Measurements from ENCODE around the gene FYB1. TPM values are rescaled to one million over a fixed set of nuclear protein-coding genes. Genes with fewer than 3 reads are reported as not detected.

FYB1 gene
- total RNA-seq, 2 experiments from 2014 or later, result 0.16 TPM; not detected in 1

GRCh38 chr5:39260095-39260494 is 40.7 kb upstream of the FYB1 start:
- ChIA-PET POLR2A (no interaction called here), CTCF (ENCODE audit: unreplicated experiment) (no interaction called here)
- Histone ChIP-seq H3K4me1 (ENCODE audit: insufficient read depth, low read length, poor library complexity, severe bottlenecking) (no peaks in the 10 kb centered on the region), H3K9me2 (ENCODE audit: insufficient read depth, low read length) (no peaks in the 10 kb centered on the region), H3K27ac (ENCODE audit: low read depth, low read length, poor library complexity, severe bottlenecking) (no peak overlapping the region), H3K79me2 (ENCODE audit: insufficient read depth, low read depth, low read length) (no peaks in the 10 kb centered on the region), H4K20me1 (ENCODE audit: insufficient read depth, low read length) (no peaks in the 10 kb centered on the region), H3K9me3 (ENCODE audit: low read length) (no peaks in the 10 kb centered on the region), H2AFZ (ENCODE audit: low read length) (no peak overlapping the region), H3K36me3 (ENCODE audit: insufficient read depth, low read length) (no peaks in the 10 kb centered on the region), H3K4me3 (ENCODE audit: low read depth, low read length, poor library complexity, severe bottlenecking) (no peak overlapping the region), H3K4me2 (ENCODE audit: low read length) (no peak overlapping the region)
- no peak for DNase-seq (ENCODE audit: low spot score)
- TF ChIP-seq CTCF (conservative IDR thresholded peaks at IDR 0.05; ENCODE audit: low read length) (no peak), EZH2phosphoT487 (IDR thresholded peaks at IDR 0.05; ENCODE audit: borderline replicate concordance, low read depth, low read length) (no peak)
- BruUV-seq (replicated peaks), result no TSS peak
- intact Hi-C loops (cut with micrococcal nuclease; ENCODE audit: unreplicated experiment), result no loop called here

- Histone ChIP-seq H3K9me2 (ENCODE audit: insufficient read depth, low read length) (no peaks in the 10 kb centered on the region), H3K4me3 (ENCODE audit: low read depth, low read length, poor library complexity, severe bottlenecking) (no peak overlapping the region), H3K36me3 (ENCODE audit: insufficient read depth, low read length) (no peaks in the 10 kb centered on the region), H3K9me3 (ENCODE audit: low read length) (no peaks in the 10 kb centered on the region), H3K4me1 (ENCODE audit: insufficient read depth, low read length, poor library complexity, severe bottlenecking) (no peaks in the 10 kb centered on the region), H3K79me2 (ENCODE audit: insufficient read depth, low read depth, low read length) (no peaks in the 10 kb centered on the region), H2AFZ (ENCODE audit: low read length) (no peak overlapping the region), H3K27ac (ENCODE audit: low read depth, low read length, poor library complexity, severe bottlenecking) (no peak overlapping the region), H4K20me1 (ENCODE audit: insufficient read depth, low read length) (no peaks in the 10 kb centered on the region), H3K4me2 (ENCODE audit: low read length) (no peak overlapping the region)
- no TSS peak for BruUV-seq (replicated peaks)
- intact Hi-C loops (cut with micrococcal nuclease; ENCODE audit: unreplicated experiment), result no loop called here
- DNase-seq (ENCODE audit: low spot score), result no peak
- ChIA-PET CTCF (ENCODE audit: unreplicated experiment) (no interaction called here), POLR2A (no interaction called here)
- no peak for TF ChIP-seq EZH2phosphoT487 (IDR thresholded peaks at IDR 0.05; ENCODE audit: borderline replicate concordance, low read depth, low read length)
- no peak for TF ChIP-seq CTCF (conservative IDR thresholded peaks at IDR 0.05; ENCODE audit: low read length)
Observed at GRCh38 chr5:39257554-39257953, 38.2 kb upstream of the FYB1 start.

GRCh38 chr5:39256477-39257235 is 37.3 kb upstream of the FYB1 start:
- no peaks in the 10 kb centered on the region for H3K36me3 ChIP-seq (ENCODE audit: insufficient read depth, low read length)
- no peaks in the 10 kb centered on the region for H4K20me1 ChIP-seq (ENCODE audit: insufficient read depth, low read length)
- no peaks in the 10 kb centered on the region for H3K9me3 ChIP-seq (ENCODE audit: low read length)
- no peak overlapping the region for H3K4me3 ChIP-seq (ENCODE audit: low read depth, low read length, poor library complexity, severe bottlenecking)
- no TSS peak for BruUV-seq (replicated peaks)
- ChIA-PET CTCF (ENCODE audit: unreplicated experiment) (no interaction called here), POLR2A (interaction anchor here (0.7 kb wide), 1 partner anchor 268 kb away, joined by 3 read pairs; no protein-coding TSS in a partner anchor)
- H2AFZ ChIP-seq (ENCODE audit: low read length), result no peak overlapping the region
- DNase-seq (ENCODE audit: low spot score), result no peak
- TF ChIP-seq CTCF (conservative IDR thresholded peaks at IDR 0.05; ENCODE audit: low read length), result no peak
- H3K4me1 ChIP-seq (ENCODE audit: insufficient read depth, low read length, poor library complexity, severe bottlenecking), result no peaks in the 10 kb centered on the region
- no peaks in the 10 kb centered on the region for H3K79me2 ChIP-seq (ENCODE audit: insufficient read depth, low read depth, low read length)
- no peak overlapping the region for H3K4me2 ChIP-seq (ENCODE audit: low read length)
- H3K27ac ChIP-seq (ENCODE audit: low read depth, low read length, poor library complexity, severe bottlenecking), result no peak overlapping the region
- intact Hi-C loops (cut with micrococcal nuclease; ENCODE audit: unreplicated experiment), result no loop called here
- no peaks in the 10 kb centered on the region for H3K9me2 ChIP-seq (ENCODE audit: insufficient read depth, low read length)
